SIG-M5 treated with dmso at 0.1 percent for 504 hours (cell line): ENCODE results near the gene STEAP1B.

Experiments
- DNase-seq: peaks from one replicate; lab custom pipeline; 2025; ENCODE audit not compliant: unreplicated experiment; lab: John Stamatoyannopoulos, UW

The STEAP1B gene

DNA sequence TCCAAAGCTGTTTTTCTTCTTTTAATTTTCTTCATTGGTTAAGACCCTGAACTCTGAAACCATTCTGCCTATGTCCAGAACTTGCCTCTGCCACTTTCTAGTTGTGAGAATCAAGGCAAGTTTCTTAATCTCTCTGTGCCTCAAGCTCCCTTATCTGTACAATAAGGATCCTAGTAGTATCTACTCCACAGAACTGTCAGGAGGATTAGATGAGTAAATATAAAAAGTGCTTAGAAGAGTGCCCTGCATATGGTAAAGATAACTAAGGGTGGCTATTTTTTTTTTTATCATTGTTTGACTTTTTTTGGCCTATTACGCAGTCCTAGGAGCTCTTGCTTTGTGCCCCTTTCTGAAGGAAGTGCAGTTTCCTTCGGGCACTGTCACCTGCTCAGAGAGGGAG, 96.6 kb downstream of the STEAP1B start:
- DNase-seq: no peak

DNA sequence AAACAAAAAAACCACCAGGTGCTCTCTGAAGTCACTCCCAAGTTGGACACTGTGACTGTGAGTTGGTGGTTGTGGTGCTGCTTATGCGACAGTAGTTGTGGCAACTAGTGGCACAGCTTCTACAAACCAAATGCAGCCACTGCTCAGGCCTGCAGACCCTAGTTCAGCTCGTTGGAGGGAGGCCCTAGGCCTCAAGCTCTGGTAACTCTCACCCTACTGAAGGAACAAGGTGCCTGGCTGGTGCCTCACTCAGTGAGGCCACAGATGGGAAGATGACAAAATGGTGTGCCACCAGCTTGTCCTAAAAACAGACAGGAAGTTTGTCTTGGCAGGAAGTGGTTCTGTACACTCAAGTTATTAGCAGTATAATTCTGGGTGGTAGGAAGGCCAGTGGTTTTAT, 97.7 kb downstream of the STEAP1B start:
- DNase-seq: no peak

DNA sequence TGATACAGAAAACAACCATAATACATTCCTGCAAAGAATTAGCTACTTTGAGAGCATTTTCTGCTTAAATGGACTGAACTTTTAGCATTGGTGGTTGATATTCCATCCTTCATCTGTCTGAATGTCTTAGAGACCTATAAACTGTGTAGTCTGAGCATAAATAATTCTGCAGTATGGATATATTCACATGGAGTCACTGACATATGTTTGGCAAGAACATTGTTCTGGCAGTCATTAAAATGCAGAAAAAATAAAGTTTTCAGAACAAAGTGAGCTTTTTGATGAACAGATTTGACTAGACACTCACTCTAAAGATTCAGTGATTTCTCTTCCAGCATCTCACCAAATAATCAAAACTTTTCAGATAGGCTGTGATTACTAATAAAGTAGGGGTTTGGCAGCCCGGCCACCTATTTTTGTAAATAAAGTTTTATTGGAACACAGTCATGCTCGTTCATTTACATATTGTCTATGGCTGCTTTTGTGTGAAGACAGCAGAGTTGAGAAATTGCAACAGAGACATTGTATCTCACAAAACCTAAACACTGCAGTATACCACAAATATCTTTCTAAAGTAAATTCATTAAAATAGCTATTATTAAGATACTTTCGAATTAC, 98.9 kb downstream of the STEAP1B start:
- DNase-seq: no peak

DNA sequence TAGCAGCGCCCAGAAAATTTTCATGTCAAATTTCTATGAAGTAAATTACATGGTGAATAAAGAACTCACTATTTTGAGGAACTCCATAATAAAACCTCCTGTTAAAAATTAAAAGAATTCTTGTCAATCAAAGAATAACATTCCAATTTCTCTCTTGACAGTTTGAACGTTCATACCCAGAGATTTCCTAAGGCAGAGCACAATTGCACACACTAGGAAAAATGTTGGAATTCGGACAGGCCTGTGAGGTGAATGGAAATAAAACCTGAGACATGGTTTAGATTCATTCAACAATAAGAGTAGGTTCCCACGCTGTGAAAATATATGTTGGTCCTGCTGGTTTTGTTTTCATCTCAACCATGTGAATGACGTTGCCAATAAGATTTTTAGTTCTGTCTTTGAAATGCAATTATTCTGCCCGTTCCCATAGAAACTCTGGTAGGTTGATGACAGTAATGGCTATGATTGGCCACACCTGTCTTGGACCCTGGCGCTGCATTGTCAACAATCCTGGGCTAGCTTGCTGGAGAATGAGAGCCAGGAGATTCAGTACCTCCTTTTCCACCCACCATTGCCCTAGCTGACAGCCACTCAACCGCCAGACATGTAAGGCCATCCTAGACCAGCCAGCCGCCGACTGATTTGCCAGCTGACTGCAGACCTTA, 99.7 kb downstream of the STEAP1B start:
- DNase-seq: no peak

DNA sequence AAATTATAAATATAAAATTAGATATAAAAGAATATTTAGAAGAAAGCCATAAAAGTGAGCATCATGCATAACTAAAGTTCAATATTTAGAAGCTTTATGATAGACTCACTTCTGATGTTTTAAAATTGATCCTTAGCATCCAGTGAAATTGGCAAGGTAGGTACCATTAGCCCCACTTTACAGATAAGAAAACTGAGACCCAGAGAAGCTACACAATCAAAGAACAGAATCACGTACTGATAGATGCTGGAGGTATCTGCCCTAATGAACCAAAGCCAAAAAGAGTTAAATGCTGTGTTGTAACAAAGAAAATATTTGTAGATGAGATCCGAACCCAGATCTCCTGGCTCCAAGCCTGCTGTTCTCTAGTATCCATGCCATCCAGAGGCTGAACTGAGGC, 100.4 kb downstream of the STEAP1B start:
- no peak for DNase-seq

DNA sequence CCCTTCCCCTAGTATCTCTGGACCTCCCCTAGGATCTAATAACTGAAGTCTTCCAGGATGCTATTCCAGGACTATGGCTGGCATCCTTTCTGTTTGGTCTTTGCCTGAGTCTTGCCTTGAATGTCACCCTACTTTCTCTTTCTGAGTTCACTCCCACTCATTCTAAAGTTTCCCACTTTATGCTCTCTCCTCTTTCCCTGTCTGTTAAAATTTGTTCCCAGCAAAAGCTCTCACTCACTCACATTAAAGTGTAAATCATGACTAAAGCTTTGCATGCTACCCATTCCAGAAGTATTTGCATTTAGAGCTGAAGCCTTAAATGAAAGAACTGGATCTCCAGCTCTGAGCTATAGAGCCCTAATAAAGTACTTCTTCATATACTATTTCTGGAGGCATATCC, 100.9 kb downstream of the STEAP1B start:
- DNase-seq: no peak

DNA sequence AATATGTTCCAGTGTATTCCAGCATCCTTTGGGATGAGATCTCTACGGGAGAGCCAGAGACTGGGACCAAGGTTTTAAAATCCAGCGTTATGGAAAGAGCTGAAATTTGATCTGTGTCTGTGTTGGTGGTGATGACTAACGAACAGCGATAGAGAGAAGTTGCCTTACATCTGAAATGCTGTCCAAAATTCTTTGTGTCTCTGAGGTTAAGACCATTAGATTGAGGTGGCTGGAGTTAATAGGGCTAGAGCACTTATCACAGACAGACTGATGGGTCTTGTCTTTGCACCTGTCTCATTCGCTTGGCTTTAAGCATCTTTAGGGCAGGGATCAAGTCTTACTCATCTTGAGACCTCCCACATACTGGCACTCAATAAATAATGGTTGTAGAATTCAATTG, 102.0 kb downstream of the STEAP1B start:
- DNase-seq: no peak

DNA sequence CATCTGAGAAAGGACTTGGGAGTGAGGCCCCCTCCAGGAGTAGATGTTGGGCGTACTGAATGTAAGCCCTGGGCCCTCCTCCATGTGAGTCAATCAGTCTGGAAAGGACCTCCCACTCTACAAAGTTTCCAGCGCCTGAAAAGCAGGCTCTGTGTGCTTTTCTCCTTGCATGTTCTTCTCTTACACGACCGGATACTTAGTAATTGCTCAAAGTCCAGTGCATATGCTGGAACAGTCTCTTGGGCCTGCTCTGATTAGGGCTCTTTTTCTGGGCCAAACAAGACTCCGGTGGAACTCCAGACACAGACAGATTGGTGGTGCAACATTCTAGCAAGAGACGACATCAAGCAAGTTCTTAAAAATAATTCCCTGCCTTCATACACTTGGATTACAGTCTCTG, 104.8 kb downstream of the STEAP1B start:
- no peak for DNase-seq

DNA sequence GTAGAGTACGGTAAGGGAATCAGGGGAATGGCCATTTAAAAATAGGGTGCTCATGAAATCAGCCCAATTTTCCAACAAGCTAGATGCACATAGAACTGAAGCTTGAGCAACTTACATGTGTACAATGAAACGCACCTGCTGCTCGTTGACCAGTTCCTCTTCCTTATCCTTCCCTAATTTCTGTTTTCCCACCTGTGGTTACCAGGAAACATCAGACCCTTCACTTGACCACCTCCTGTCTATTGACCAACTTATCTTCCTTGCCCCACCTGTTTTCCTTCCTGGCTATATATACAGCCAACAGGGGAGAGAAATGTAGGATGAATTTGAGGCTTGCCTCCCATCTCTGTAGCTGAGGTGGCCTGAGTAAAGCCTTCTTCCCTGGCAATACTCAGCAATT, 105.2 kb downstream of the STEAP1B start:
- DNase-seq: no peak

DNA sequence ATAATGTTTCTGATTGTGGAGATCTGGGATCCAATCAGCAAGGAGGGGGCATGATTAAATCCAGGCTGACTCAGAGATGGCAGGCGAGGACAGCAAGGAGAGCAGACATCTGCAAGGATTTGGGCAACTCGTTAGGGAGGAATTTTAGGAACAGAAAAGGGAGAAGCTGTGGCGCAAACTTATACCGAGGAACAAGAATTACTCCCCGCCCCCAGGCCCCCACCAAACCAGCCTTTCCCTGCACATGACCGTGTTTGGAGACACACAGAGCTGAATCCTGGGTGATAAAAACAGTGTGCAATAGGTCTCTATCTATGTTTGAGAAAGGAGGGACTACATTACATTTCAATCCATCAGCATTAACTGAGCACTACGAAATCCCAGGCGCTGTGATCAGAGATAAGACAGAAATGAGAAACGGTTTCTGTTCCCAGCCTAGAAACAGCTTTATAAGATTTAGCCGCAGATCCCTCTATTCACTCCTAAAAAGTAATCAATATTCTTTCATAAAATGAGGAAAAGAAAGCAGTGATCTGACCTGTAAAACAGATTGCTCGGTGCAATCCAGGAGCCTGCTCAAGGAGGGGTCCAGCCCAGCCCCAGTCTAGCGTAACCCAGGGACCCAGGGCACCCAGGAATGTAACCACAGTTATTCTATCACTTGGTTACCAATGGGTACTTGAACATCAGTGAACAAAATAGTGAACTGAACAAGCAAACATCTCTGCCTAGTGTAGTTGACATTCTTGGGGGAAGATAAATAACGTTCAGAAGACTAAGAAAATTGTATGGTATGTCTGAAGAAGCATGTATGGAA, 105.9 kb downstream of the STEAP1B start:
- DNase-seq: no peak

DNA sequence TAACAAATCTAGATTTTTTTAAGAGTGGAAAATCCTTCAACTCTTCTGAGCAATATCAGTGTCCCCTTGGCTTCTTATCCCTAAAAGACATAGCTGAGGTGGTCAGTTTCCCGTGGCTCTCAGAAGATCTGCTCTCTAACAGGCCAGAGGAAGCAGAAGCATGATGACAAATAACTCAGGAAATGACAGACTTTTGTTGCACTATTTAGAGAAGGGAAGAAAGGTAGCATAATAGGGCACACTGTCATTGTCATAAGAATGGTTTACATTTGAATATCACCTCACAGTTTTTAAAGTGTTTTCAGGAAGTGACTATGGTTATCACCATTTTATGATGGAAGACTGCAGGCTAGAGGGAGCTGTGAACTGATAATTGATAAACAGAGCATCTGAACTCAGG, 109.5 kb downstream of the STEAP1B start:
- no peak for DNase-seq

DNA sequence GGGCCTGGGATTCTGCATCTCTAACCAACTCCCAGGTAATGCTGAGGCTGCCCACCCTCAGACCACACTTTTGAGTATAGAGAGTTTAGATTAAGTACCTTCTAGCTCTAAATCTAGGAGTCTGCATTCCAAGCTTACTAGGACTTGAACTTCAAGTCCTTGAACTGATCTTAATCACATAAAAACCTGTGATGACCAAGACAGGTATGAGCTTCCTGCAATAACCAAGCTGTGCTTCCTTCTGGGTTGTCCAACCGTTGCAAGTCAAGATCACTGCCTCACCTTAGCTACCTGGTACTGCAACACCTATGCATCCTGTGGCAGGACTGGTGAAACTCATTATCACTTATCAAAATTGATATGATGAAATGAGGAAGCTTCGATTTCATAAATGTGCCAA, 110.1 kb downstream of the STEAP1B start:
- no peak for DNase-seq

DNA sequence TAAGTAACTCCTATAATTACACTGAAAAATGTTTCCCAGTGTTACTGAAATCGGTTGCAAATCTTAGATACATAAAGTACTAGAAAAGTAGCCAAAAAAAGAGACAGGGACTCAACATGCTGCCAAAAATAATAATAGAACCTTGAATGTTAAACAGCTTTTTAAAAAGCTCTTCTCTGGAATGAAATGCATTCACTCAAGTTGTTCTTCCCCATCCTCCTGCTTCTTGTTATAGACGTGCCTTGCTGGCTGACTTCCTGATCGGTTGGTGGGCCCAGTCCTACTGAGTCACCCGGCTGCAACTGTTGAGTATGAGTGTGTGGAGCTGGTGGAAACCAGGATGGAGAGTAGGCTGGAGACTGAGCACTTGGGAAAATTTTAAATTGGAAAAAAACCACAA, 112.4 kb downstream of the STEAP1B start:
- no peak for DNase-seq

DNA sequence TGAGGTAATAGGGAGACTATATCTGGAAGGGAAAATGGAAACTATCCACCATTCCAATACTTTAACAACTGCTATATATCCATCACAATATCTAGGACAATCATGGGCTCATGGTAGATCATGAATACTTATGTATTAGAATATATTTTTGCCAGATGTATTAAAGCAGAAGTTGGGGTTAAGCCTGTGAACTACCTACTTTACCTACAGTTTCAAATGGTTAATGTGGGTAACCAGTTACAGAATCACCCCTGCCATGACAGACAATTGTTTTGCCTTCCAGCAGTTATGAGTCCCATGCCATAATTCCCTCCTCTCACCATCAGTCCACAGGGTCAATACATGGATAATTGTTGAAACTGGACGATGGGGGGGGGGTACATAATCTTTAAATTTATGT, 113.1 kb downstream of the STEAP1B start:
- no peak for DNase-seq

DNA sequence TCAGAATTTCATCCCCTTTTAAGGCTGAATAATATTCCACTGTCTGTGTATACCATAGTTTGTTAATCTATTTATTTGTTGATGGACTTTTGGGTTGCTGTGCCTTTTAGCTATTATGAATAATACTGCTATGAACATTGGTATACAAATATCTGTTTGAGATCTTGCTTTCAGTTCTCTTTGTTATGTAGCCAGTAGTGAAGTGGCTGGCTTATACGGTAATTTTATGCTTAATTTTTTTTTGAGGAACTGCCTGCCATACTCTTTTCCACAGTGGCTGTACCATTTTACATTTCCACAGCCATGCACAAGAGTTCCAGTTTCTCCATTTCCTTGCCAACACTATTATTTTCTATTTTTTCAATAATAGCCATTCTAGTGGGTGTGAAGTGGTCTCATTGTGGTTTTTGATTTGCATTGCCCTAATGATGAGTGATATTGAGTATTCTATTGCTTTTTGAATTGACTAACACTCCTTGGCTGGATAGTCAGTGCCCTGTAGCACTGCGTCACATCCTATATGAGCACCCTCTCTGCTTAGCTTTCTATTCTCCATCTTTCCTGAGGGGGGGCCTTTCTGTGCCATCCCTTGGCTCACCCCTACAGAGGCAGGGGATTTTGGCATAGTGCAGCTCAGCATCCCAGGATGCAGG, 113.7 kb downstream of the STEAP1B start:
- DNase-seq: no peak

DNA sequence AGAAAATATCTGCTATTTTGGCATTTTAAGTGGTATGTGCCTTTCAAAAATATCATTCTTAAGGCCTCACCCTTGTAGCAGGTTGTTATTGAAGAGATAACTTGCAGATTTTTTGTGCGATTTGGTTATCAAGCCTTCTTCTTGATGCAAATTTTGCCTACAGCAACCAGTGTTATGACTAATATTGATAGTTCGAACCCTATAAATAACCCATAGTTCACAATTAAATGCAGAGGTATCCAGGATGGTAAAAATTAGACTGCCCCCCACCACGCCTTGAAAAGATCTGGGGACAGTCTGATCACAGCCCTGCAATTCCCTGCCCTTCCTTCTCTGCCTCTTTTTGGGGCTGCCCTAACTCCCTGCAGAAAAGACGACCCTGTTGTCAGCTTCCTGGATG, 114.7 kb downstream of the STEAP1B start:
- no peak for DNase-seq

DNA sequence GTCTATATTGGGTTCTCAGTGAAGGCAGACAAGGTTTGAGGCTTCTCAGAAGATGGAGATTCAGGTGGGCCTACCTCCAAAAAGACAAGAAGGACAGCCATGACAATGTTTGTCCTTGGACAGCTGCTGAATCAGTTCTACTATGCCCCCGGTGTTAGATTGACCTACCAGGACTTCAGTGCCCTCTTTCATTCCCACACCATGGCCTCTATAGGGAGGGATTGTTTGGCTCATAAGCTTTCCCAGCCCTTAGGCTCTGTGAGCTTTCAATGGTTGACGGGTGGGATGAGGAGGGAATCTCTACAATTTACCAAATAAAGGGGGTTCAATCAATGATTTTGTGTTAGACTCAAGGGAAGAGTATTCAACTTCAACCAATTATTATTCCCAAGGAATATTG, 119.7 kb downstream of the STEAP1B start:
- DNase-seq: no peak

DNA sequence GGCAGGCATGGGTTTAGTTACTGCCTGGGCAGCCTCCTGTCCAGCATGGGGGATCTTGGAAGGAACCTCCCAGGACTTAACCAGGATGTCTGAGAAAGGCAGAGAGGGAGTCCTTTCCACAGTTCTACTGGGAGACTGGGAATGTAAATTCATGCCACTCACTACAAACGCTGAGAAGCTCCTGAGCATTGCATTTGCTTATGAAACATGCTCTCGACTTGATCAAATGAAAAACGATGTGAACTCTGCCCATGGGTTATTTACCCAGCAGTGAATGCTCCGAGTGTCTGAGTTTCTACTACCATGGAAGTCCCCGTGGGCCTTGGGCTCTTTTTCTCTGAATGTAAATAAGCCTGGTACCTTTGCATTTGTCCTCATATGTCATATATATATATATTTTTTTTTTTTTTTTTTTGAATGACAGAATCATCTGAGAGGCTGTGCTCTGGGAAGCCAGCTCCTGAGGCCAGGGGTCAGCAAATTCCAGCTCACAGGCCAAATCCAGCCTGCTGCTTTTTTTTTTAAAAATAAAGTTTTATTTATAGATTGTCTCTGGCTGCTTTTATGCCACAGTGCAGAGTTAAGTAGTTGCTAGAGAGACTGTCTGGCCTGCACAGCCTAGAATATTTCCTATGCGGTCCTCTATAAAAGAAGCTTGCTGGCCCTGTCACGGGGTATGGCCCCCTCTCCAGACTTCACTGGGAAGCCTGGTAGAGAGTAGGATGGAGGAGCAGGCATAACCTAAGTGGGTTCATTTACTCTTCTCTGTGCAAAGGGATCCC, 121.6 kb downstream of the STEAP1B start:
- DNase-seq: no peak

DNA sequence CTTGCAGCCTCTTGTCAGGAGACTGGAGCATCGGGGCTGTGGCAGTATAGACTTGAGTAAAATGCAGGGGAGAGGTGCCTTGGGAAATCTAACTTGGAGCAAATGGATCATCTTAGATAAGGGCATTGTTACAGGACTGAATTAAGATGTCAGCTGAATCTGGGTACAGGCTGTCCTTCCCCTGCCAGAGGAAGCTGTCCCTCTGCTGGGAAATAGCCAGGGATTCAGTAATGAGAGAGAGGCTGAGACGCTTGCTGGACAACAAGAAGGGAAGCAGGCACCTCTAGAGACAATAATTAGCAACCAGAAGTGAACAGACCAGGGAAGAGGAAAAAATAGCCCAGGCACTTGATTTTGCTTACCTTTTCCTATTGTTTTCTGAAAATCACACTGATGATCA, 122.3 kb downstream of the STEAP1B start:
- no peak for DNase-seq

DNA sequence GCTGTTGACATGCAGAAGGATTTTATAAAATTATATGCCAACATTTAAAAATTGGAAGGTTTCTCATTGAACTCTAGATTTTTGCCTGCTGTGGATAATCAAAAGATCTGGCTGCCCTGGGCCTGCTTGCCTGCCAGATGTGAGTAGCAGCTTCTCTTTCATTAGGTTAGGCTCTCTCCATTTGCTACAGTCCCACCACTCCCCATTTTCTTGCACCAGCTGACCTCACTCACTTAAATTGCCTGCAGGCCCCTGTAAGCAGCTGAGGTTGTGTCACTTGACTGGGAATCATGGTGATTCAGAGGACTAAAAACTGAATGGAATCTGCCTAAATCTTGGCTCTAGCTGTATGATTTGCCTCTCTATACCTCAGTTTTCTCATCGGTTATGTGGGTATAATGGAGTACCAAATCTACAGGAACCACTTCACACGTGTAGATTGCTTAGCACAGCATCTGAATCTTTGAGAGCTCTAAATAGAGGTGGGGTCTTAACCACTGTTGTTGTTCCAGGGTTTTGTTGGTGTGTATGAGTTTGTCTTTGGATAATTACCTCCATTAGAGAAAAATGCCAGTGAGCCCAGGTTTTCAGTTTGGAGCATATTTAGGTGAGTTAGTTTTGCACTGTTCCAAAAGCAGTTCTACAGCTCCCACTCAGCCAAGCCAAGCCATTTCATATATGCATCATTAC, 124.5 kb downstream of the STEAP1B start:
- no peak for DNase-seq

DNA sequence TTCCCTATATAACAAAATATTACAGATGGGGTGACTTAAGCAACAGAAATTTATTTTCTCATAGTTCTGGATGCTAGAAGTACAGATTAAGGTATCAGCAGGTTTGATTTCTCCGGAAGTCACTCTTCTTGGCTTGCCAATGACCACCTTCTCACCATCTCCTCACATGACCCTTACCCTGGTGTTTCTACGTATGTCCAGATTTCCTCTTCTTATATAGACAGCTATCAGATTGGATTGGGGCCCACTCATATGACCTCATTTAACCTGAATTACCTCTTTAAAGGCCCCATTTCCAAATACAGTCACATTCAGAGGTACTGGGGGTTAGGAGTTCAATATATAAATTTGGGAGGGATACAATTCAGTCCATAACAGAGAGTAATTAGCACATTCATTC, 126.1 kb downstream of the STEAP1B start:
- DNase-seq: no peak
